ENCODE results near the gene TPCN2. TPM values are rescaled to one million over a fixed set of nuclear protein-coding genes. Genes with fewer than 3 reads are reported as not detected.
"Not testable (repeated sequence)": the region's sequence is repeated elsewhere in the genome, so short reads cannot be mapped to it uniquely, and the experiment has no call there.

Gene TPCN2
- total and polyA plus RNA-seq, 2 experiments from 2014 or later, result 39.4 to 42.2 TPM

GRCh38 chr11:69145050-69145380 lies 96.3 kb downstream of the TPCN2 start:
- TF ChIP-seq CTCF (IDR thresholded peaks at IDR 0.05; ENCODE audit: low read depth, low read length), result no peak
- Histone ChIP-seq H3K9me3 (ENCODE audit: low read depth) (no peaks in the 10 kb centered on the region), H3K36me3 (no peaks in the 10 kb centered on the region), H3K4me1 (ENCODE audit: low read depth) (no peaks in the 10 kb centered on the region), H3K4me3 (no peak overlapping the region), H3K27me3 (no peaks in the 10 kb centered on the region), H3K27ac (no peak overlapping the region)
- DNase-seq (ENCODE audit: low read depth in 1 of 2, low spot score in 1 of 2), result peak in 1 of 2 donors; percentile 42

- no peak for DNase-seq (ENCODE audit: low read depth in 1 of 2, low spot score in 1 of 2)
- Histone ChIP-seq H3K27me3 (no peaks in the 10 kb centered on the region), H3K4me1 (ENCODE audit: low read depth) (peaks cover 14% of the 10 kb centered on the region), H3K36me3 (no peaks in the 10 kb centered on the region), H3K9me3 (ENCODE audit: low read depth) (no peaks in the 10 kb centered on the region), H3K4me3 (no peak overlapping the region), H3K27ac (no peak overlapping the region)
- TF ChIP-seq CTCF (IDR thresholded peaks at IDR 0.05; ENCODE audit: low read depth, low read length), result no peak
Observed at GRCh38 chr11:69148377-69148762, 99.6 kb downstream of the TPCN2 start.

- Histone ChIP-seq H3K9me3 (ENCODE audit: low read depth) (no peaks in the 10 kb centered on the region), H3K4me1 (ENCODE audit: low read depth) (peaks cover 14% of the 10 kb centered on the region), H3K4me3 (no peak overlapping the region), H3K27me3 (no peaks in the 10 kb centered on the region), H3K27ac (no peak overlapping the region), H3K36me3 (no peaks in the 10 kb centered on the region)
- DNase-seq (ENCODE audit: low read depth in 1 of 2, low spot score in 1 of 2), result no peak
- TF ChIP-seq CTCF (IDR thresholded peaks at IDR 0.05; ENCODE audit: low read depth, low read length), result no peak
Observed at GRCh38 chr11:69148806-69149205, 100.1 kb downstream of the TPCN2 start.

- H3K27ac ChIP-seq; H3K36me3 ChIP-seq; H3K4me3 ChIP-seq; H3K9me3 ChIP-seq (ENCODE audit: low read depth); H3K27me3 ChIP-seq; DNase-seq (ENCODE audit: low read depth in 1 of 2, low spot score in 1 of 2): not testable (repeated sequence)
- peaks cover 14% of the 10 kb centered on the region for H3K4me1 ChIP-seq (ENCODE audit: low read depth)
Observed at GRCh38 chr11:69149338-69150045, 100.8 kb downstream of the TPCN2 start.

- no peak for TF ChIP-seq CTCF (IDR thresholded peaks at IDR 0.05; ENCODE audit: low read depth, low read length)
- Histone ChIP-seq H3K27ac (no peak overlapping the region), H3K9me3 (ENCODE audit: low read depth) (no peaks in the 10 kb centered on the region), H3K36me3 (no peaks in the 10 kb centered on the region), H3K27me3 (no peaks in the 10 kb centered on the region), H3K4me3 (no peak overlapping the region), H3K4me1 (ENCODE audit: low read depth) (peaks cover 14% of the 10 kb centered on the region)
- DNase-seq (ENCODE audit: low read depth in 1 of 2, low spot score in 1 of 2), result no peak
Observed at GRCh38 chr11:69150175-69150574, 101.4 kb downstream of the TPCN2 start.

- Histone ChIP-seq H3K4me3 (no peak overlapping the region), H3K36me3 (no peaks in the 10 kb centered on the region), H3K4me1 (ENCODE audit: low read depth) (peaks cover 14% of the 10 kb centered on the region), H3K27me3 (no peaks in the 10 kb centered on the region), H3K27ac (no peak overlapping the region), H3K9me3 (ENCODE audit: low read depth) (no peaks in the 10 kb centered on the region)
- no peak for TF ChIP-seq CTCF (IDR thresholded peaks at IDR 0.05; ENCODE audit: low read depth, low read length)
- DNase-seq (ENCODE audit: low read depth in 1 of 2, low spot score in 1 of 2), result peak in 1 of 2 donors; percentile 46
Observed at GRCh38 chr11:69151836-69152235, 103.1 kb downstream of the TPCN2 start.

Data from cardiac muscle cell (in vitro differentiated cells and primary cell).